ENCODE data around the gene ANGPTL4.
"Not testable (repeated sequence)": the region's sequence is repeated elsewhere in the genome, so short reads cannot be mapped to it uniquely, and the experiment has no call there.

- not testable (repeated sequence) for TF ChIP-seq CTCF (conservative IDR thresholded peaks at IDR 0.05; ENCODE audit: low read depth, low read length); EZH2 (IDR thresholded peaks at IDR 0.05; ENCODE audit: borderline replicate concordance, low read depth, low read length, poor library complexity, severe bottlenecking)
These were observed 21.1 kb downstream of the ANGPTL4 start for GRCh38 chr19:8385103-8385502.

Data from A673 (cell line).